HL-60 (cell line): Measurements from ENCODE around the gene XKR8.

Experiments
- GABPA ChIP-seq: IDR thresholded peaks from 2 replicates; pipeline ENCODE4 v1.6.1; 2012; ENCODE audit warnings: low read depth
- POLR2AphosphoS5 ChIP-seq: IDR thresholded peaks from 2 replicates; pipeline ENCODE4 v1.6.1; 2012; ENCODE audit warnings: low read depth
- TF ChIP-seq, protein P1 (sequence below): IDR thresholded peaks from one replicate; pipeline ENCODE4 v1.5.1; 2011; ENCODE audit warnings: low read length, control low read depth, inconsistent platforms; ENCODE audit not compliant: insufficient read depth
- TF ChIP-seq, protein P2 (sequence below): IDR thresholded peaks from 2 replicates; pipeline ENCODE4 v1.6.1; 2012; ENCODE audit warnings: low read depth; ENCODE audit not compliant: insufficient replicate concordance

DNA sequence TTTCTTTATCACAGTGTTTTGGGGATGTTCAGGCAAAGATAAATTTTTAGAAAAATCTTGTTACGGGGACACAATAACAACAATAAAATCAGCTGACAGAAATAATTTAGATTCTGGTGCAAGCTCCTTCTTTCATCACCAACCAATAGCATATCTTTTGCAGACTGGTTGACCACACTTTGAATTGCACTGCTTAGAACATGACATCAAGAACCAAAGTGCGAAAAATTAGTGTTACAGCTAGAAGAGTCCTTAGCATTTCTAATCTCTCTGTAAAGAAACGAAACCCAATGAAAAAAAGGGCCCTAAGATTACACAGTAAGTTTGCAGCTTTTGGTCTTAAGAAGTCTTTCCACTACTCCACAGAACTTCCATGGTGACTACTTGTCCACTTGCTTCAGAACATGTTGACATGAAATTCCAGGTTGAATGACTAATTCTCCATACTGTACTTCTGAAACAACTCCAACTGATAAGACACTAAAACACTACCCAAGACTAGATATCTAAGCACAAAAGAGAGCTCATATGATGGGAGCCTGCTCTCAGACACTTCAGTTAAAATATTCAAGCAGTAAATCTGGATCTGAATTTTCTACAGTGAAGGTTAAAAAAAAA lies 31.3 kb downstream of the XKR8 start:
- TF ChIP-seq, protein P1, sequence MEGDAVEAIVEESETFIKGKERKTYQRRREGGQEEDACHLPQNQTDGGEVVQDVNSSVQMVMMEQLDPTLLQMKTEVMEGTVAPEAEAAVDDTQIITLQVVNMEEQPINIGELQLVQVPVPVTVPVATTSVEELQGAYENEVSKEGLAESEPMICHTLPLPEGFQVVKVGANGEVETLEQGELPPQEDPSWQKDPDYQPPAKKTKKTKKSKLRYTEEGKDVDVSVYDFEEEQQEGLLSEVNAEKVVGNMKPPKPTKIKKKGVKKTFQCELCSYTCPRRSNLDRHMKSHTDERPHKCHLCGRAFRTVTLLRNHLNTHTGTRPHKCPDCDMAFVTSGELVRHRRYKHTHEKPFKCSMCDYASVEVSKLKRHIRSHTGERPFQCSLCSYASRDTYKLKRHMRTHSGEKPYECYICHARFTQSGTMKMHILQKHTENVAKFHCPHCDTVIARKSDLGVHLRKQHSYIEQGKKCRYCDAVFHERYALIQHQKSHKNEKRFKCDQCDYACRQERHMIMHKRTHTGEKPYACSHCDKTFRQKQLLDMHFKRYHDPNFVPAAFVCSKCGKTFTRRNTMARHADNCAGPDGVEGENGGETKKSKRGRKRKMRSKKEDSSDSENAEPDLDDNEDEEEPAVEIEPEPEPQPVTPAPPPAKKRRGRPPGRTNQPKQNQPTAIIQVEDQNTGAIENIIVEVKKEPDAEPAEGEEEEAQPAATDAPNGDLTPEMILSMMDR: no peak
- TF ChIP-seq, protein P2, sequence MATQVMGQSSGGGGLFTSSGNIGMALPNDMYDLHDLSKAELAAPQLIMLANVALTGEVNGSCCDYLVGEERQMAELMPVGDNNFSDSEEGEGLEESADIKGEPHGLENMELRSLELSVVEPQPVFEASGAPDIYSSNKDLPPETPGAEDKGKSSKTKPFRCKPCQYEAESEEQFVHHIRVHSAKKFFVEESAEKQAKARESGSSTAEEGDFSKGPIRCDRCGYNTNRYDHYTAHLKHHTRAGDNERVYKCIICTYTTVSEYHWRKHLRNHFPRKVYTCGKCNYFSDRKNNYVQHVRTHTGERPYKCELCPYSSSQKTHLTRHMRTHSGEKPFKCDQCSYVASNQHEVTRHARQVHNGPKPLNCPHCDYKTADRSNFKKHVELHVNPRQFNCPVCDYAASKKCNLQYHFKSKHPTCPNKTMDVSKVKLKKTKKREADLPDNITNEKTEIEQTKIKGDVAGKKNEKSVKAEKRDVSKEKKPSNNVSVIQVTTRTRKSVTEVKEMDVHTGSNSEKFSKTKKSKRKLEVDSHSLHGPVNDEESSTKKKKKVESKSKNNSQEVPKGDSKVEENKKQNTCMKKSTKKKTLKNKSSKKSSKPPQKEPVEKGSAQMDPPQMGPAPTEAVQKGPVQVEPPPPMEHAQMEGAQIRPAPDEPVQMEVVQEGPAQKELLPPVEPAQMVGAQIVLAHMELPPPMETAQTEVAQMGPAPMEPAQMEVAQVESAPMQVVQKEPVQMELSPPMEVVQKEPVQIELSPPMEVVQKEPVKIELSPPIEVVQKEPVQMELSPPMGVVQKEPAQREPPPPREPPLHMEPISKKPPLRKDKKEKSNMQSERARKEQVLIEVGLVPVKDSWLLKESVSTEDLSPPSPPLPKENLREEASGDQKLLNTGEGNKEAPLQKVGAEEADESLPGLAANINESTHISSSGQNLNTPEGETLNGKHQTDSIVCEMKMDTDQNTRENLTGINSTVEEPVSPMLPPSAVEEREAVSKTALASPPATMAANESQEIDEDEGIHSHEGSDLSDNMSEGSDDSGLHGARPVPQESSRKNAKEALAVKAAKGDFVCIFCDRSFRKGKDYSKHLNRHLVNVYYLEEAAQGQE: no peak
- TF ChIP-seq GABPA: no peak
- TF ChIP-seq POLR2AphosphoS5: no peak
